ENCODE data around the gene WDR88.
"Not testable (repeated sequence)": the region's sequence is repeated elsewhere in the genome, so short reads cannot be mapped to it uniquely, and the experiment has no call there.

The WDR88 gene

DNA sequence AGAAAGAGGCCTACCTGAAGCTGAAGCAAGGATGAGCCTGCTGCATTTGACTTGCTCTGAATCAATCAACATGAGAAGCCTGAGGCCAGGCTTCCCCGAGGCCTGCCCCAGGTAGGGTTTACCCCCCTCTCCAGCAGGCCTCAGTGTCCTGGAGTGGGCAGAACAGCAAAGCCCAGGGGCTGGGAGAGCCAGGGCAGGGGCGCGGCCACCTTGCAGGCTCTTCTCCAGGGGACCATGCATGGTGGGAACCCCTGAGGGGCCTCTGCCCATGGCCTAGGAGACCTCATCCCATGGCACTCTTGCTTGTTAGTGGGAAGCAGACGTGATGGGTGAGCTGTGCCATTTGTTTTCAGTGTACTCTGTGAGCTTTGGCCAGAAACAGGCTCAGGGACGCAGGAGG lies 42.3 kb downstream of the WDR88 start:
- no peak for DNase-seq

DNA sequence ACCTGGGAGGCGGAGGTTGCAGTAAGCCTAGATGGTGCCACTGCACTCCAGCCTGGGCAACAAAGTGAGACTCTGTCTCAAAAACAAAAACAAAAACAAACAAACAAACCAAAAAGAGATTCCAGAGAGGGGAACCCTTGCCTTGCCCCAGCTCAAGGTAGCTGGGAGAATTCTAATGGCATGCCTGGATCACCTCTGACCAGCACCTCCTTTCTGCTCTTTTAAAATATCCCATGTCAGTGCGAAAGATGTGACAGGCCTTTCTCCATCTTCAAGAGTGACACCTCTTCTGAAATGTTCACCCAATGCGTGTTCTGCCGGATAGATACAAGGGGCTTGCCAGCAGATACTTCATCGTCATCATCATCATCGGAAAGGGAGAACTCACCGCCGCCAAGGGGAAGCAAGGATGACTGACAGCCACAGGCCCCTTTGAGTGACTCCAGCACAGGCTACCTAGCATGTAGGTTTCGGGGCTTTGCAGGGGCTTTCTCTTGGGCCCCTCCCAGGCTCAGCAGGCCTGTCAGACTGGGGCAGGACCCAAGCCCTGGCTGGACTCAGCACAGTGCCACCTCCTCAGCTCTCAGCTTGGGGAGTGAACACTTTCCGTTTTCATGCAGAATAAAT lies 43.4 kb downstream of the WDR88 start:
- no peak for DNase-seq

DNA sequence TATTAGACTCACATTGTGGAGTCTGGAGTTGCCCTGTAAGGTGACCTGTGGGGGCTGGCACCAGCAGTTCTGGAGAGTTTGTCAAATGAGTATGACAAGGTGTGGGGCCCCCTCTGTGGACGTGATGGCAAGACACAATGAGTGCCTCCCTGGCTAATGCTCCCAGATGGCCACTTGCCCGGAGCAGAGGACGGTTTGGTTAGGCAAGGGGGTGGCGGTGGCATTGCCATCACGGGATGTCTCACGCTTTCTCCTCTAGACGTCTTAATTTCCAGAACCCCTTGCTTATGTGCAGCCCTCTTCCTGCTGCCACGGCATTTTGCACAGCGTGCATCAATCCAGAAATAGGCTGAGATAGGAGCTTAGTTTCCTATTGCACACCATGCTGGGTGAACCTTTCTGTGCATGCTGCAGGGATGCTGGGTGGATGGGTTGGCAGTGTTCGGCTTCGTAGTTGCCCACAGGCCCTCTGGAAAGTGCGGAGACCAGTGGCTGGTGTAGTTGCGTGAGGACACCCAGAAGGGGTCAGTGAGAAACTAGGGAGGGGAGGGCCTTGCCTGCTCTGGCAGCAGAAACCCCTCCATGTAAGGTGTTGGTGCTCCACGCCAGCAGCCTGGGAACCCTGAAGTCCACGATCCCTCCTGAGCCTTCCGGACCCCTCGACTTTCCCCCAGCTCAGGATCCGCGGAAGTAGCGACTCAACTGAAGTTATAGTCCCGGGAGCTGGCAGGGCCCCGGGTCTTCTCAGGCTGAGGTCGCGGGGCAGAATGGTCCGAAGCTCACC lies 44.2 kb downstream of the WDR88 start:
- DNase-seq, result no peak

DNA sequence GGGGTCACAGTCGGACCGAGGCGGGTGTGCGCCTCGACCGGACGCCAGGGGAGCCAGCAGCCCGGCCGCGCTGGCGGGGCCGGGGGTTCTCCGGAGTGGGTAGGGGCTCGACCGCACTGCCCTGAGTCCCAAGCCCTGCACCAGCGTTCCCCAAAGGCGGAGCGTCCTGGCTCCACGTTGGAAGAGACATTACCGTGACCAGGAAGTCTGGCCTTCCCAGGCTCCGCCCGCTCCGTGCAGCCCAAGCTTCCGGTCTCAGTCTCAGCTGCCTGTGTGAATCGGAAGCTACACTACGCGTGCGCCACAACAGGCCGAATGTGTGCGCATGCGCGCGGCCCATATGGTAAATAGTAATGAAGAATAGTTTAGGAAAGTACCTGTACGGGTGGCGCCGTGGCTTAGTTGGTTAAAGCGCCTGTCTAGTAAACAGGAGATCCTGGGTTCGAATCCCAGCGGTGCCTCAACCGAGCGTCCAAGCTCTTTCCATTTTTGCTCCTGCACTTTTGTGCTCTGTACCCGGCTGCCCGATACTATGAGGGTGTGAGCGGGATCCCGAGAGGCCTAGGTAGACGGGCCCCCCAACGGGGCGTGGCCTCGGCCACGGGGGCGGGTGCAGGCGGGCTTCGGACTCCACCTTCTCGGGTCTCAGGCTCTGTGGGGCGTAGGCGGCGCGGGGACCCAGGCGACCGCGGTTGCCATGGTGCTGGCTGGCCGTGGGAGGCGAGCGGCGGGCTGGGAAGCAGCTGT lies 44.9 kb downstream of the WDR88 start:
- DNase-seq, result peak; percentile 86

DNA sequence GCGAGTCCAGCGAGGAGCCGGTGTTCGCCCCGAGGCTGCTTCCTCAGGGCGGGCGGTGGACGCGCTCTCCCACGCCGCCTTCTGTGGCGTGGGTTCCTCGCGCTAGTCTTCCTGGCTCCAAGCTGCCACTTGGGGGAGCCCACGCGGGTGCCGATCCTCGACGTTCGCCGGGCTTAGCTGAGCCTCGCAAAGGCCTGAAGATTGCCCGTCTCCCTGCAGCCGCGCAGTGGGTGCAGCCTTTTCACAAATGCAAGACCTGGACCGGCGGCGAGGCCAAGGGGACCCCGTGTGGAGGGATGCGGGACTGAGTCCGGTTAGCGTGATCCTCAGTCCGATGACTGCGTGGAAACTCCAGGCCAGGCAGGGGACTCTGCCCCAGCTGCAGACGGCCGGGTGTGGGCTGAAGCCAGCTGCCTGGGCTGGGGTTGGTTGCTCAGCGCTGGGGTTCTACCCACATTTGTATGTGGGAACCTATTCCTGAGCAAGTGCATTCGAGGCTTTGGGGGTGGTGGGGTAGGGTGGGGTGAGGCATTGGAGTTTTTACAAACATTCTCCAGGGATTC lies 45.6 kb downstream of the WDR88 start:
- DNase-seq, result no peak

DNA sequence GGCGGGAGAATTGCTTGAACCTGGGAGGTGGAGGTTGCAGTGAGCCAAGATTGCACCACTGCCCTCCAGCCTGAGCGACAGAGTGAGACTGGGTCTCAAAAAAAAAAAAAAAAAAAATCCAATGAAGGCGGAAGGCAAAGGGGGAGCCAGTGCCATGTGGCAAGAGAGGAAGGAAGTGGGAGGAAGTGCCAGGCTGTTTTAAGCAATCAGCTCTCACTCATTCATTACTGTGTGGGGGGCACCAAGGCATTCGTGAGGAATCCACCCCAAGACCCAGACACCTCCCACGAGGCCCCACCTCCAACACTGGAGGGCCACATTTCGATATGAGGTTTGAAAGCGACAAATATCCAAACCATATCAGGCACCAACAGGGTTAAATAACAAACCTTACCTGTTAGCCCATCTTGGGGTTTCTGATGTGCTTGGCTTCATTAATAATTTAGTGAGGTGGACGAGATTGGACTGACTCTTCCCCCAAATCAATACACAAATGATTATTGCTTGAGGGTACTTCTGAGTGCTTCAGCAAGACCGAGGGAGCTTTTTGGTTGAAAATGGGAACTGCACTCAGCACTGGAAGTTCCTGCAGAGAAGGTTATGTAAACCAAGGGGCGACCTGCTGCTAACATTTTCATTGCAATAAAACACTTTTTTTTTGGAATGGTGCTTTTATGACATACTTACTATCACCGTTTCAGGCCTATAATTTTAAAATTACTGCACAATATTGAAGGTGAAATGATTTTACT lies 54.7 kb downstream of the WDR88 start:
- DNase-seq, result no peak

DNA sequence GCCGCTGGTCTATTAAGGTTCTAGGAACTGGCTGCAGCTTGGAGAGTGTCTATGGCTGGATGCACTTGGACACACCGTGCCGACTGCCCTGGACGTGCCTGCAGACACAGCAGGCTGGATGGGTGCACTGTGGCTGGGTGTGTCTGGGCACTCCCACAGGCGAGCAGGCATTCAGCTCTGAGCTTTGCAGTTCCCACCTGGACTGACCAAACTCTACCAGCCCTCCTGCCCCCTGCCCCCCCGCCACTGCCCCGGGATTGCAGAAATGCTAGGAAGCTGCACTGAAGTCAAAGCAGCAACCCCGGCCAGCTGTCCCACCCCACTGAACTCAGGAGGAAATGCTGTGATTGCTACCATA lies 55.2 kb downstream of the WDR88 start:
- DNase-seq, result no peak

DNA sequence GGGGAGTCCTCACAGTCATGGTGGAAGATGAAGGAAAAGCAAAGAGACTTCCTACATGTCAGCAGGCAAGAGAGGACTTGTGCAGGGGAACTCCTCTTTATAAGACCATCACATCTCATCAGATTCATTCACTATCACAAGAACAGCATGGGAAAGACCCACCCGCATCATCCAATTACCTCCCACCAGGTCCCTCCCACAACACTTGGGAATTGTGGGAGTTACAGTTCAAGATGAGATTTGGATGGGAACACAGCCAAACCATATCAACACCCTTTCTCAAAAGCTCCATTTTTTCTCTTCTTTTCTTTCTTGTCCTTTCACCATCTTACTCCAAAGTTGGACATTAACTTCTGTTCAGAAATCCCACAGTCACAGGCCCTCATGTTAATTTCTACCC lies 57.5 kb downstream of the WDR88 start:
- no peak for DNase-seq

DNA sequence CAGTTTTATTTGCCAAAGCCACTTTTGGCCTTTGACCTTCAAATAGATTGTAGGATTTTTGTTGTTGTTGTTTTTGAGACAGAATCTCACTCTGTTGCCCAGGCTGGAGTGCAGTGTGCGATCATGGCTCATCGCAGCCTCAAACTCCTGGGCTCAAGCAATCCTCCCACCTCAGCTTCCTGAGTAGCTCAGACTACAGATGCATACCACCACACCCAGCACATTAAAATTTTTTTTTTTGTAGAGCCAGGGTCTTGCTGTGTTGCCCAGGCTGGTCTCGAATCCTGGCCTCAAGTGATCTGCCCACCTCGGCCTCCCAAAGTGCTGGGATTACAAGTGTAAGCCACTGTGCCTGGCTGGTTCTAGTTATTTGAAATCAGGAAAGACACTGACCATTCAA lies 59.2 kb downstream of the WDR88 start:
- DNase-seq, result not testable (repeated sequence)

DNA sequence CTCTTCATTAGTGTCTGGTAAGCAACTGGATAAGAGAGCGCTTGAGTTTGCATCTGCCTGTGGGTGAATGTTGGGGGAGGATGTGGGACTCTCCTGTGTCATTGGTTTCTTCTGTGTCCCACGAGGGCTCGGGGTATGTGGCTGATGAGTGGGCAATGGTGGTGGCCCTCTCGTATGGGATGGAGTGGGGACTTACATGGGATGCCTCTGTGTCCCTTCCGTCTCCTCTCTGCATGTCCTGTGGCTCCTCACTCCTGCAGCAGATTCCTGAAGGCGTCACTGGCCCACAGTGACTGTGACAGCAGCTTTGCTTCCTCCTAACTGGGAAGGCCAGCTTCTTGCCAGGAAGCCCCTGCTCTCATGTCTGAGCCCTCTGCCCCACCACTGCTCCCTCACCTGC lies 59.6 kb downstream of the WDR88 start:
- DNase-seq, result no peak

DNA sequence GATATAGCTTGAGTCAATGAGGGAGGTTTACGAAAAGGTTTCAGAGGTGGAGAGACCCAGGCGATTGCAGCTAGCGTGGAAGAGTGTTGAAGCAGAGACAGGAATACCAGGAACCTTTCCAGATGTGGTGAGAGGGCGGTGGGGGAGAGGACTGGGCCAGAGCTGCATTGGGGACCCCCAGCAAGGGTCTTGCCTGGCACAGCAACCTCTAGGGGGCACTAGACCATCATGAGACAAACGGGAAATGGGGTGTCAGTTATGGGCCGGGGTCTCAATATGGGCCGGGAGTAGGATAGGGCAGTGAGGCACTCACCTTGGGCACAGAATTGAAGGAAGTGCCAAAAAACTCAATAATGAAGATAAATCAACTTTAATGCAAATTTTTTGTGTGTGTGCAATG lies 60.1 kb downstream of the WDR88 start:
- no peak for DNase-seq

DNA sequence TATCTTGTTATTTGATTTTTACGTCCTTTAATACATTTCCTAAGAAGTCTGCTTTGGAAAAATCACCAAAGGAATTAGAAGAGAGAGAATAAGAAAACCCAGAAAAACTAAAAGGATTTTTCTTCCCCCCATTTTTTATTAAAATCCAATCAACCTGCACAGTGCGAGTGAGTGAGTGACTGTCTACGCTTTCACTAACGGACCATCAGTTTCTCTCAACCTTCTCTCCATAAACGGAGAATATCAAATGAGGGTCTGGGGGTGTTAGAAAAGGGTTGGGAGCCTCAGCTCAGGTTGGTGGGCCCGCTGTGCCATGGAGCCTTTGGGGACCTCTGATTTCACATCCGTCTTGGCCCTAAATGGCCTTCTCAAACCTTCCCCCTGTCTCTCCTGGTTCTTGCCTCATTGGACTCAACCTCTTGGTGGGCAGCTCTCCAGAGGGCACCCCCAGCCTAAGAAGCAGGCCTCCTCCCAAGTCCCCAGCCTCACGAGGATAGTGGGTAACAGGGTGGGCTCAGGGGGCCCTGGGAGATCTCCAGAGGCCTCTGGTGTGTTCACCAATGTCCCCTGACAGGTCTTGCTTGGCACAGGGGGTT lies 61.5 kb downstream of the WDR88 start:
- DNase-seq, result no peak

DNA sequence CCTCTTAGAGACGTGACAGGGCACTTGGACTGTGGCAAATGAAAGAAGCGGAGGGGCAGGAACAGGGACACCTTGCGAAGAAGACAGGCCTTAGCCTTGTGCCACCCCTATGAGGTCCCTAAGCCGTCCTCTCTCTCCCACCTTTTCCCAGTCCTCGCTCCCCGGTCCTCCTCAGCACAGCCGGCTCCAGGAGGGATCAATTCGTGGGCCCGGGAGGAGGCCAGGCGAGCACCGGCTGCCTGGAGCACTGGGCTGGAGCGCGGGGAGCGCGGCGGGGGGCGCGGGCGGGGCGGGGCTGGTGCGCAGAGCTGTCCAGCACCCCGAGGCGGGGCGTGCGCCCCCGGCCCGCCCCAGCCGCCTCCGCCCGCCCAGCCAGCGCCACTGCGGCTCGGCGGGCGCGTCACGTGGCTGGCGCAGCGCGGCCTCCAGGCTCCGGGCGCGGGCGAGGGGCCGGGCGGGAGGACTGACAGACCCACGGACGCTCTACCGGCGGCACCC lies 62.0 kb downstream of the WDR88 start, which contains the start of gene LRP3:
Gene LRP3, plus strand, starts transcription at position 466 of the 498 bp plus-strand sequence. CDS start 456 bp downstream, outside the sequence.
- DNase-seq, result no peak

DNA sequence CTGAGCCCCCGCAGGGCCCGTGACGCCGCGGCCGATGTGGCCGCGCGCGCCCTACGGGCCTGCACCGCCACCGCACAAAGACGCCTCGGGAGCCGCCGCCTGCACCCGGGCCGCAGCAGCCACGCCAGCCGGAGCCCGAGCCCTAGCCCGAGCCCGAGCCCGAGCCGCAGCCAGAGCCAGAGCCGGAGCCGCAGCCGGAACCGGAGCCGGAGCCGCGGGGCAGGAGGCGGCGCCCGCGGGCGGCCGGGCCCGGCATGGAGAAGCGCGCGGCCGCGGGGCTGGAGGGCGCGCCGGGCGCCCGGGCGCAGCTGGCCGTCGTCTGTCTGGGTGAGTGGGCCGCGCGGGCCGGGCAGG lies 62.6 kb downstream of the WDR88 start:
- DNase-seq, result no peak

DNA sequence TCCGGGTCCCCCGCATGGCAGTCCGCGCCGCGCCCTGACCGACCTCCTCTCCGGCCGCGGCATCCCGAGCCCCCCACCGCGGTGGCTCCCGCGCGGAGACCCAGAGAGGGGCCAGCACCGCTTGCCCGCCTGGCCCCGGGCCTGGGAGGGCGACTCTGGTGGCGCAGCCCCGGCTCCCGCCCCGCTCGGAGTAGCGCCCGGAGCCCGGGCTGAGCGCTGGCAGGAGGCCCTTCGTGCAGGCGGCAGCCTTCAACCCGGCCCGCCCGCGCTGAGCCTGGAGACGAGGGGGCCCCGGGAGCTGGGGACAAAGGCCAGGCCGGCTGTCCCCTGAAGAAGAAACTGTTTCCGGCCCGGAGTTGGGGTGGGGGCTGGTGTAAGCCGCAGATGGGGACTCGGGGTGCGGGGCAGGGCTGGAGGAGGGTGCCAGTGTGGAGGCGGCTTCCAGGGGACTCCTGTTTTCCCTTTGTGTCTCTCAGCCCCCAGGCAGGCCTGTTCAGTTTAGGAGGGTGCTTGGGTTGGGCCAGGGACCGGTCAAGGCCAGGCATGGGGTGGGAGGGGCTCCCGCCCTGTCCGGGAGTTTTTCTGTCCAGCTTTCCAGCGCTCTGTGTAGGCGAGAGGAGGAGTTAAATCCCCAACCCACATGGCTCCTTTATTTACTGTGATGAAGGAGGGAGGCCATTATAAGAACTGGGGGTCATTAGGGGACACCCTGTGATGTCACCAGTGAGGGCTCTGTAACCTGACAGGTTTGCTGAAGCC lies 63.2 kb downstream of the WDR88 start:
- no peak for DNase-seq

DNA sequence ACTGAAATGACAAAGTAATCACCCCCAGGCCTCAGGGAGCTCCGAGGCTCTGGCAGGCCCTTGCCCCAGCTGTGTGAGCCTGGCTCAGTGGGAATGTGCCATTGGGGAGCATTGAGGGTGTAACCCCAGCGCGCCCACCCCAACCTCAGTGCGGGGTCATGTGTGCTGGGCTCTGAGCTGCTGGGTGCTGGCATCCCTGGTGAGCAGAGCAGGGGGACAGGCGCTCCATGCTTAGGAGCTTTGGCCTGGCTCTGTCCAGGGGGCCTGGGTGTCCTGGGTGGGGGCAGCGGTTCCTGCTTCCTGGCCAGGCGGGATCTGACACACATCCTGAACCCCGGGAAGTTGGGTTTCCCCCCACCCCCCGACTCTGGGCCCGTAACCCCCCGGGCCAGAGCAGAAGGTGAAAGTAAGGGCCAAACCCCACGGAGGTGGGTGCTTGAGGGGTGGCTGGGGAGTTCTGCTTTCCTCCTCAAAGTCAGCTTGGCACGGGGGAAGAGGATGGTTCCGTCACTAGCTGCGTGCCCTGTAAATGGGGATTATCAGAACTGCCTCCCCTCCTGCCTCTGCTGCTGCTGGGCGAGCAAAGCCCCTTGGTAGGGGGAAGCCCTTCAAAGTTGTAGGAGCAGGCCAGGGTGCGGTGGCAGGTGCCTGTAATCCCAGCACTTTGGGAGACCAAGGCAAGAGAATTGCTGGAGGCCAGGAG lies 63.9 kb downstream of the WDR88 start:
- no peak for DNase-seq

DNA sequence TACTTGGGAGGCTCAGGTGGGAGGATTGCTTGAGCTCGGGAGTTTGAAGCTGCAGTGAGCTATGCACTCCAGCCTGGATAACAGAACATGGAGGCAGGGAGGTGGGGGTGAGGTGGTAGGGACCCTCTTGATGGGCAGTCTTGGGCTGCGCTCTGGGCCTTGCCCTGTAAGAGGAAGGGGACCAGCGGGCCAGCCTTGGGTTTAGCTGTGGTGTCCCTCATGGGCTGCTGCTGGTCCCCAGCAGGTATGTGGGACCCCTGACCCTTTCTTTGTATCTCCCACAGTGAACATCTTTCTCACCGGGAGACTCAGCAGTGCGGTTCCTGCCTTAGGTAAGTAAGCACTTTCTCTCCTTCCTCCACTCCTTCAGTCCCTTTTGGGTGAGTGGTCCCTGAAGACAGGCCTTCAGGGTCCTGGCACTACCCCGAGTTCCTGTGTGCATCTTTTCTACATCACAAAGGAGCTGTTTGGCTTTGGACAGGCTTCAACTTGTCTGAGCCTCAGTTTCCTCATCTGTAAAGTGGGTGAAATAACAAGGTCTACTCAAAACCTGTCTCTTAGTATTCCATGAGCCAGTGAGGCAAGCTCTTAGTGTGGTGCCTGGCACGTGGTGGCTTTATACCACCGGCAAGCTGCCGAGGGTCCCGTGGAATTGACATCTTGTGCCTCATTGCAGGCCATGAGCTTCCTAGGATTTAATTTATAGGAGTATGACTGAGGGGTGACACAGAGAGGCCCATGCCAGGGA lies 64.7 kb downstream of the WDR88 start:
- DNase-seq, result no peak

DNA sequence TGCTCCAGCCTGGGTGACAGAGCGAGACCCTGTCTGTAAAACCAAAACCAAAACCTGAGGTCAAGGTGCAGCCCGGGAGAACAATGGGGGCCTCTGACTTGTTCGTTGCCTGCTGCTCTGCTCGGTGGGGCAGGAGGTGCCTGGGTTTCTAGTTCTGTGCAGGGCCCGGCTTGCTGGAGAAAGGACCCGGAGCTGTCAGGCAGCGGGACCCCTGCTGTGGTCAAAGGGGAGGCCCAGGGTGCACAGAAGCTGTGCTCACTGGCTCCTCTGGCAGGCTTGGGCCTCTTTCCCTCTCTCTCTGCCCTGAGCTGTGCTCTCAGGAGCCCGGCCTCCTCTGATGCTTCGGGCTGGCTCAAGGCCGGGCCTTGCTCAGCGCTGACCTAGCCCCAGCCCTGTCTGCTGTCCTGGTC lies 65.7 kb downstream of the WDR88 start:
- no peak for DNase-seq

DNA sequence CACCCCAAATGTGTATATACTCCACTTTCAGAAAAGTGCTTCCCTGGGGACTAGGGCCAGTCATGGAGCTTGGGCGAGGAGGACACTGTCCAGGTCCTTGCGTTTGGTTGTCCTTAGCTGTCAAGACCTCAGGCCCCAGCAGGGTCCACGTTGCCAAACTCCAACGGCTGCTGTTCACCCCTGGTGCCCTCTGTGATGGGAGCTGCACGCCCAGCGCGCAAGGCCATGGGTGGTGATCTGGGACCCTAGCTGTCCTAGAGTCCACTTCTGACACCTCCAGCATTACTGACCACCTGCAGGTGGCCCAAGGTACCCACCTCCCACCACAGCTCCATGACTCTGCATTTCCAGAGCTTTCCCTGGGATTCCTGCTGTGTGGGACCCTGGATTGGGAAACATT lies 66.3 kb downstream of the WDR88 start:
- no peak for DNase-seq

All from SIG-M5 (cell line).